H1 (cell line): ENCODE data around the gene EEPD1. TPM values are rescaled to one million over a fixed set of nuclear protein-coding genes. Genes with fewer than 3 reads are reported as not detected.

ENCODE experiments used
- ASH2L ChIP-seq: fragments of 200-600, 300-600 bp; sonication (generic); IDR thresholded peaks from one replicate; pipeline ENCODE4 v1.7.1; 2017; ENCODE audit warnings: low read length
- BRCA1 ChIP-seq: IDR thresholded peaks from 2 replicates; pipeline ENCODE4 v1.6.1; 2012; ENCODE audit warnings: low read depth, low read length, improper control_type of control experiment
- CEBPB ChIP-seq: IDR thresholded peaks from 2 replicates; pipeline ENCODE4 v1.6.1; 2012; ENCODE audit warnings: low read depth, low read length
- CHD1 ChIP-seq: IDR thresholded peaks from 2 replicates; pipeline ENCODE4 v1.6.1; 2012; ENCODE audit warnings: low read depth, low read length, improper control_type of control experiment
- CHD7 ChIP-seq: fragments of 300-600 bp; sonication (generic); IDR thresholded peaks from 2 replicates; pipeline ENCODE4 v1.7.1; 2012; ENCODE audit warnings: low read length, moderate library complexity, mild to moderate bottlenecking, inconsistent platforms; ENCODE audit not compliant: insufficient replicate concordance
- GTF2F1 ChIP-seq: IDR thresholded peaks from 2 replicates; pipeline ENCODE4 v1.6.1; 2012; ENCODE audit warnings: low read depth, low read length, improper control_type of control experiment, borderline replicate concordance
- MAX ChIP-seq: IDR thresholded peaks from 2 replicates; pipeline ENCODE4 v1.6.1; 2012; ENCODE audit warnings: inconsistent platforms
- SP2 ChIP-seq: IDR thresholded peaks from 2 replicates; pipeline ENCODE4 v1.6.1; 2012; ENCODE audit warnings: mild to moderate bottlenecking, low read length, inconsistent platforms
- TCF12 ChIP-seq: IDR thresholded peaks from 2 replicates; pipeline ENCODE4 v1.6.1; 2011; ENCODE audit warnings: low read depth, mild to moderate bottlenecking, low read length
- polyA plus RNA-seq, 7 experiments: library from polyadenylated mRNA; depleted of rRNA in 3 of 7; stranded (reverse) in 5 of 7; unstranded in 2 of 7; fragments of >200 nt in 5 of 7; fragments of 200-250 nt in 2 of 7; gene quantifications; 1 replicate in 5 of 7; 2 replicates in 1 of 7; 4 replicates in 1 of 7; pipeline versions ENCODE4 v1.2.1 to v1.2.3, GENCODE V29; 2011 to 2013; ENCODE audit warnings: missing spikeins in 2 of 7, mixed read lengths in 2 of 7
- total RNA-seq: library from RNA; stranded (reverse); fragmentation: NEBNext Ultra II Directional; extraction: Animal tissue kit (Norgen Biotek cat#: 25700); gene quantifications from 2 replicates; pipeline ENCODE4 v1.2.1, GENCODE V29; 2021

EEPD1 gene
- total and polyA plus RNA-seq, 2 of the 8 experiments (the other 6 are each of a cell fraction or from before 2014, with no cell fraction given): 3.1 to 7.8 TPM

- TF ChIP-seq CHD7: no peak
- no peak for TF ChIP-seq TCF12
- TF ChIP-seq SP2: no peak
- TF ChIP-seq MAX: no peak
- TF ChIP-seq ASH2L: no peak
- TF ChIP-seq GTF2F1: no peak
- no peak for TF ChIP-seq CEBPB
- TF ChIP-seq CHD1: no peak
- no peak for TF ChIP-seq BRCA1
Observed at GRCh38 chr7:36317276-36317675, 164.2 kb downstream of the EEPD1 start (continued).
